B cell (primary cell): ENCODE results near the gene TRABD2A. TPM values are rescaled to one million over a fixed set of nuclear protein-coding genes. Genes with fewer than 3 reads are reported as not detected.
A peak's percentile ranks its signal among the peaks of the same experiment; 100 is the strongest.

ENCODE experiments used
- ATAC-seq: fragments of 200-7000 bp; cut with Tn5 transposase; one replicate; pipeline ENCODE4 v1.10.0; 2021; ENCODE audit warnings: low read depth, mild to moderate bottlenecking, moderate number of reproducible peaks, moderate library complexity
- CTCF ChIA-PET: fragments of 350-600 bp; sonication (Branson Sonifier 250); formaldehyde crosslinking; loops from one replicate; lab custom pipeline; 2021; ENCODE audit warnings: antibody characterized with exemption, inconsistent platforms; lab: Charles Lee
- POLR2A ChIA-PET: fragments of 350-600 bp; sonication (Branson Sonifier 250); formaldehyde crosslinking; loops from one replicate; lab custom pipeline; 2021; ENCODE audit warnings: antibody characterized with exemption; lab: Charles Lee
- DNase-seq: peaks from one replicate; pipeline ENCODE4 v3.0.0; 2013
- H2AFZ ChIP-seq: 2 replicates; pipeline ENCODE4 v1.6.1; 2012; ENCODE audit warnings: mild to moderate bottlenecking, low read depth, low read length; ENCODE audit not compliant: insufficient read depth, poor library complexity, severe bottlenecking
- H3K27ac ChIP-seq, 2 donors: 1 replicate in 1 of 2; 2 replicates in 1 of 2; pipeline ENCODE4 v1.5.1; 2012 to 2013; ENCODE audit warnings: low read length in 2 of 2, mild to moderate bottlenecking in 2 of 2, moderate library complexity in 1 of 2
- H3K27me3 ChIP-seq, 4 experiments: fragments of 200-600 bp in 1 of 4; sonication (generic) in 1 of 4; replicated peaks in 1 of 4; 1 replicate in 2 of 4; 2 replicates in 2 of 4; pipeline versions ENCODE4 v1.6.1 to v1.7.0; 2013 to 2016; ENCODE audit warnings: low read length in 3 of 4, mild to moderate bottlenecking in 2 of 4, mixed read lengths in 1 of 4, moderate library complexity in 1 of 4; ENCODE audit not compliant: insufficient read depth in 4 of 4, control insufficient read depth in 3 of 4; ENCODE audit errors: control extremely low read depth in 1 of 4
- H3K36me3 ChIP-seq, 2 experiments: replicated peaks in 1 of 2; 1 replicate in 1 of 2; 2 replicates in 1 of 2; pipeline versions ENCODE4 v1.6.1 to v1.7.1; 2013; ENCODE audit warnings: low read length in 1 of 2; ENCODE audit not compliant: insufficient read depth in 2 of 2, control insufficient read depth in 1 of 2; ENCODE audit errors: control extremely low read depth in 1 of 2, extremely low read depth in 1 of 2
- H3K4me1 ChIP-seq, 2 donors: fragments of 200-600 bp in 1 of 2; sonication (generic) in 1 of 2; 1 replicate in 1 of 2; 2 replicates in 1 of 2; pipeline versions ENCODE4 v1.5.1 to v1.6.1; 2013 to 2017; ENCODE audit warnings: low read length in 2 of 2; ENCODE audit not compliant: control insufficient read depth in 2 of 2, insufficient read depth in 2 of 2
- H3K4me2 ChIP-seq: replicated peaks from 2 replicates; pipeline ENCODE3; 2012; ENCODE audit warnings: mild to moderate bottlenecking, low read depth, low read length; ENCODE audit not compliant: poor library complexity, severe bottlenecking
- H3K4me3 ChIP-seq, 5 experiments: fragments of 200-600 bp in 1 of 5; sonication (generic) in 1 of 5; 1 replicate in 3 of 5; 2 replicates in 2 of 5; pipeline versions ENCODE4 v1.5.1 to v1.7.0; 2011 to 2016; ENCODE audit warnings: low read length in 4 of 5, mild to moderate bottlenecking in 4 of 5, low read depth in 2 of 5, control low read depth in 1 of 5, moderate library complexity in 1 of 5; ENCODE audit not compliant: insufficient read depth in 1 of 5; ENCODE audit errors: control extremely low read depth in 1 of 5, extremely low read depth in 1 of 5
- H3K79me2 ChIP-seq: fragments of 200-600 bp; sonication (generic); one replicate; pipeline ENCODE4 v1.6.0; 2016; ENCODE audit warnings: low read length; ENCODE audit not compliant: control insufficient read depth, insufficient read depth
- H3K9ac ChIP-seq: fragments of 200-600 bp; sonication (generic); 2 replicates; pipeline ENCODE4 v1.6.1; 2017; ENCODE audit warnings: mild to moderate bottlenecking, low read length, moderate library complexity
- H3K9me3 ChIP-seq, 3 donors: one replicate each; pipeline versions ENCODE4 v1.6.1 to v1.7.1; 2013; ENCODE audit warnings: low read length in 2 of 3; ENCODE audit not compliant: control insufficient read depth in 2 of 3, insufficient read depth in 1 of 3; ENCODE audit errors: control extremely low read depth in 1 of 3
- H4K20me1 ChIP-seq: 2 replicates; pipeline ENCODE4 v1.6.0; 2012; ENCODE audit warnings: mild to moderate bottlenecking, low read length; ENCODE audit not compliant: insufficient read depth, control insufficient read depth, poor library complexity, severe bottlenecking
- H3K27ac Mint-ChIP-seq: one replicate; pipeline ENCODE4 v1.8.0; 2021; ENCODE audit warnings: mixed read lengths
- H3K27me3 Mint-ChIP-seq: one replicate; pipeline ENCODE4 v1.8.0; 2021; ENCODE audit warnings: mixed read lengths
- H3K4me1 Mint-ChIP-seq: one replicate; pipeline ENCODE4 v1.8.0; 2021; ENCODE audit warnings: mixed read lengths
- H3K4me3 Mint-ChIP-seq: one replicate; pipeline ENCODE4 v1.8.0; 2021; ENCODE audit warnings: mixed read lengths
- H3K9me3 Mint-ChIP-seq: one replicate; pipeline ENCODE4 v1.8.0; 2022; ENCODE audit warnings: mixed read lengths; ENCODE audit not compliant: insufficient read depth
- CTCF ChIP-seq: fragments of 200-600 bp; IDR thresholded peaks from one replicate; pipeline ENCODE4 v1.8.0; 2022; ENCODE audit warnings: antibody characterized with exemption, mild to moderate bottlenecking
- EZH2 ChIP-seq: IDR thresholded peaks from 2 replicates; pipeline ENCODE4 v1.6.1; 2012; ENCODE audit warnings: borderline replicate concordance, low read depth, mild to moderate bottlenecking, moderate library complexity, low read length; ENCODE audit not compliant: insufficient read depth, poor library complexity, severe bottlenecking
- WGBS: methylation state at CpG from one replicate; pipeline ENCODE4 v1.1.5; 2013; ENCODE audit warnings: missing lambda C conversion rate; ENCODE audit not compliant: insufficient coverage; 5-methylcytosine and 5-hydroxymethylcytosine counted together
- intact Hi-C: fragments of 100-400 bp; cut with micrococcal nuclease; formaldehyde crosslinking; loops from one replicate; pipeline ENCODE4 v1.10.0; 2022
- polyA plus RNA-seq: library from polyadenylated mRNA; depleted of rRNA; stranded (reverse); fragments of >200 nt; gene quantifications from 2 replicates; pipeline ENCODE4 v1.2.3, GENCODE V29; 2012
- total RNA-seq, 2 donors: library from RNA; stranded (reverse); fragments of 120-200 nt in 1 of 2; gene quantifications; 1 replicate in 1 of 2; 2 replicates in 1 of 2; pipeline versions ENCODE4 v1.2.3 to v1.2.4, GENCODE V29; 2013 to 2022

The TRABD2A gene
- total and polyA plus RNA-seq, 2 donors (not counting 1 experiment from before 2014, with no cell fraction given) = 10.1 to 11.3 TPM

- WGBS = 100% methylated on average over 5 of the region's 6 CpGs
Measured at GRCh38 chr2:84886791-84887190, 5.9 kb upstream of the TRABD2A start.

More at GRCh38 chr2:84886791-84887190, 5.9 kb upstream of the TRABD2A start:
- Histone ChIP-seq H2AFZ (no peak overlapping the region), H3K4me2 (no peak overlapping the region), H3K27me3 (no peaks in the 10 kb centered on the region), H3K4me1 (peaks cover 23 to 25% of the 10 kb centered on the region in 2 donors), H3K36me3 (no peaks in the 10 kb centered on the region), H3K9me3 (no peaks in the 10 kb centered on the region), H3K79me2 (peaks cover 3% of the 10 kb centered on the region), H4K20me1 (no peaks in the 10 kb centered on the region), H3K9ac (no peak overlapping the region), H3K4me3 (no peak overlapping the region), H3K27ac (peak overlapping the region in 1 of 2 donors; percentile 4)
- ATAC-seq (no peak), DNase-seq (no peak)
- Mint-ChIP-seq H3K4me1 (peaks cover 24% of the 10 kb centered on the region), H3K27me3 (no peaks in the 10 kb centered on the region), H3K9me3 (no peaks in the 10 kb centered on the region), H3K4me3 (no peak overlapping the region), H3K27ac (peak overlapping the region; percentile 71)
- POLR2A ChIA-PET = interaction anchor here (4.2 kb wide), 1 partner anchor 19 kb away, joined by 40 read pairs; the partner anchor contains the start of gene TMSB10
- TF ChIP-seq EZH2 (no peak), CTCF (no peak)
- intact Hi-C loops = no loop called here
- CTCF ChIA-PET = interaction anchor here (1.3 to 18.2 kb wide), 6 partner anchors 12 to 60 kb away, joined by 5 to 316 read pairs (median 8); partner anchors contain the start of gene TMSB10
